ENCODE measurements around the gene CCS. TPM values are rescaled to one million over a fixed set of nuclear protein-coding genes. Genes with fewer than 3 reads are reported as not detected.
A peak's percentile ranks its signal among the peaks of the same experiment; 100 is the strongest.

CCS gene
- total and polyA plus RNA-seq, 9 of the 15 experiments (the other 6 are each of a cell fraction or from before 2014, with no cell fraction given) = 1.1 to 46.6 (median 26.8) TPM

DNA sequence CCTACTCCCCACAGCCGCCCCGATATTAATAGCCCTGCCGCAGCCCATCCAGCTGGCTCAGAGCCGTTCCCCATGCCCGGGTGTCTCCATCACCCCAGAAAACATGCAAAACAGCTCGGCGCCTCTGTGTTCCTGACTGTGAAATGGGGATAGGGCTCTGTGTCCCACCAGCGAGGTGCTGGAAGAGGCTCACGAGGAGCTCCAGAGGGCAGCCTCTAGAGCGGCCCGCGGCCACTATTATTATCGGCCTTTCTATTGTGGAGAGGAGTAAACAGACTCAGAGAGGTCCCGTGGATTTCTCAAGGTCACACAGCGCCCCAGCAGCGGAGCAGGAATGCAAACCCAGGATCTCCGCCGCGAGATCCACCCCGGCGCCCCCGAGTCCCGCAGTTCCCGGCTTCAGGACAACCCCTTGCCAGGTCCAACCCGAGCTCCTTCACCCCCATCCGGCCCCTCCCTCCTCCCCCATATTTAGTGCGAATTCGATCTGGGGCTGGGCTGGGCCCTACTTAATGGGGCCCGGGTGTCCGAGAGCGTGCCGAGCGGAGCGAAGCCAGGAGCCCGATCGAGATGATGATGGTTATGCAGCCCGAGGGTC is 46.5 kb upstream of the CCS start, which contains the start of gene ACTN3 (continued):
- TF ChIP-seq, protein P1, sequence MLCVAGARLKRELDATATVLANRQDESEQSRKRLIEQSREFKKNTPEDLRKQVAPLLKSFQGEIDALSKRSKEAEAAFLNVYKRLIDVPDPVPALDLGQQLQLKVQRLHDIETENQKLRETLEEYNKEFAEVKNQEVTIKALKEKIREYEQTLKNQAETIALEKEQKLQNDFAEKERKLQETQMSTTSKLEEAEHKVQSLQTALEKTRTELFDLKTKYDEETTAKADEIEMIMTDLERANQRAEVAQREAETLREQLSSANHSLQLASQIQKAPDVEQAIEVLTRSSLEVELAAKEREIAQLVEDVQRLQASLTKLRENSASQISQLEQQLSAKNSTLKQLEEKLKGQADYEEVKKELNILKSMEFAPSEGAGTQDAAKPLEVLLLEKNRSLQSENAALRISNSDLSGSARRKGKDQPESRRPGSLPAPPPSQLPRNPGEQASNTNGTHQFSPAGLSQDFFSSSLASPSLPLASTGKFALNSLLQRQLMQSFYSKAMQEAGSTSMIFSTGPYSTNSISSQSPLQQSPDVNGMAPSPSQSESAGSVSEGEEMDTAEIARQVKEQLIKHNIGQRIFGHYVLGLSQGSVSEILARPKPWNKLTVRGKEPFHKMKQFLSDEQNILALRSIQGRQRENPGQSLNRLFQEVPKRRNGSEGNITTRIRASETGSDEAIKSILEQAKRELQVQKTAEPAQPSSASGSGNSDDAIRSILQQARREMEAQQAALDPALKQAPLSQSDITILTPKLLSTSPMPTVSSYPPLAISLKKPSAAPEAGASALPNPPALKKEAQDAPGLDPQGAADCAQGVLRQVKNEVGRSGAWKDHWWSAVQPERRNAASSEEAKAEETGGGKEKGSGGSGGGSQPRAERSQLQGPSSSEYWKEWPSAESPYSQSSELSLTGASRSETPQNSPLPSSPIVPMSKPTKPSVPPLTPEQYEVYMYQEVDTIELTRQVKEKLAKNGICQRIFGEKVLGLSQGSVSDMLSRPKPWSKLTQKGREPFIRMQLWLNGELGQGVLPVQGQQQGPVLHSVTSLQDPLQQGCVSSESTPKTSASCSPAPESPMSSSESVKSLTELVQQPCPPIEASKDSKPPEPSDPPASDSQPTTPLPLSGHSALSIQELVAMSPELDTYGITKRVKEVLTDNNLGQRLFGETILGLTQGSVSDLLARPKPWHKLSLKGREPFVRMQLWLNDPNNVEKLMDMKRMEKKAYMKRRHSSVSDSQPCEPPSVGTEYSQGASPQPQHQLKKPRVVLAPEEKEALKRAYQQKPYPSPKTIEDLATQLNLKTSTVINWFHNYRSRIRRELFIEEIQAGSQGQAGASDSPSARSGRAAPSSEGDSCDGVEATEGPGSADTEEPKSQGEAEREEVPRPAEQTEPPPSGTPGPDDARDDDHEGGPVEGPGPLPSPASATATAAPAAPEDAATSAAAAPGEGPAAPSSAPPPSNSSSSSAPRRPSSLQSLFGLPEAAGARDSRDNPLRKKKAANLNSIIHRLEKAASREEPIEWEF (CRISPR knock-in tag; IDR thresholded peaks at IDR 0.05) = no peak
- TF ChIP-seq BRCA1 (IDR thresholded peaks at IDR 0.05) (no peak), BRCA1 (CRISPR knock-in tag; IDR thresholded peaks at IDR 0.05) (no peak), TCFL5 (CRISPR knock-in tag; conservative IDR thresholded peaks at IDR 0.05) (no peak), ETV1 (tag; conservative IDR thresholded peaks at IDR 0.05; ENCODE audit: low read depth) (no peak), CBFB (CRISPR knock-in tag; IDR thresholded peaks at IDR 0.05) (no peak), CHD1 (IDR thresholded peaks at IDR 0.05; ENCODE audit: low read length) (no peak), ZNF24 (IDR thresholded peaks at IDR 0.05) (0 out of 2 replicates have a peak, but pooled peaks have one; percentile 34), ZNF699 (CRISPR knock-in tag; IDR thresholded peaks at IDR 0.05; ENCODE audit: insufficient replicate concordance) (no peak), KAT7 (CRISPR knock-in tag; IDR thresholded peaks at IDR 0.05; ENCODE audit: borderline replicate concordance) (0 out of 2 replicates have a peak, but pooled peaks have one; percentile 16), SIN3A (IDR thresholded peaks at IDR 0.05; ENCODE audit: borderline replicate concordance in 2 of 2, control insufficient read depth in 1 of 2, low read depth in 2 of 2, low read length in 2 of 2) (no peak)
- TF ChIP-seq, protein P2, sequence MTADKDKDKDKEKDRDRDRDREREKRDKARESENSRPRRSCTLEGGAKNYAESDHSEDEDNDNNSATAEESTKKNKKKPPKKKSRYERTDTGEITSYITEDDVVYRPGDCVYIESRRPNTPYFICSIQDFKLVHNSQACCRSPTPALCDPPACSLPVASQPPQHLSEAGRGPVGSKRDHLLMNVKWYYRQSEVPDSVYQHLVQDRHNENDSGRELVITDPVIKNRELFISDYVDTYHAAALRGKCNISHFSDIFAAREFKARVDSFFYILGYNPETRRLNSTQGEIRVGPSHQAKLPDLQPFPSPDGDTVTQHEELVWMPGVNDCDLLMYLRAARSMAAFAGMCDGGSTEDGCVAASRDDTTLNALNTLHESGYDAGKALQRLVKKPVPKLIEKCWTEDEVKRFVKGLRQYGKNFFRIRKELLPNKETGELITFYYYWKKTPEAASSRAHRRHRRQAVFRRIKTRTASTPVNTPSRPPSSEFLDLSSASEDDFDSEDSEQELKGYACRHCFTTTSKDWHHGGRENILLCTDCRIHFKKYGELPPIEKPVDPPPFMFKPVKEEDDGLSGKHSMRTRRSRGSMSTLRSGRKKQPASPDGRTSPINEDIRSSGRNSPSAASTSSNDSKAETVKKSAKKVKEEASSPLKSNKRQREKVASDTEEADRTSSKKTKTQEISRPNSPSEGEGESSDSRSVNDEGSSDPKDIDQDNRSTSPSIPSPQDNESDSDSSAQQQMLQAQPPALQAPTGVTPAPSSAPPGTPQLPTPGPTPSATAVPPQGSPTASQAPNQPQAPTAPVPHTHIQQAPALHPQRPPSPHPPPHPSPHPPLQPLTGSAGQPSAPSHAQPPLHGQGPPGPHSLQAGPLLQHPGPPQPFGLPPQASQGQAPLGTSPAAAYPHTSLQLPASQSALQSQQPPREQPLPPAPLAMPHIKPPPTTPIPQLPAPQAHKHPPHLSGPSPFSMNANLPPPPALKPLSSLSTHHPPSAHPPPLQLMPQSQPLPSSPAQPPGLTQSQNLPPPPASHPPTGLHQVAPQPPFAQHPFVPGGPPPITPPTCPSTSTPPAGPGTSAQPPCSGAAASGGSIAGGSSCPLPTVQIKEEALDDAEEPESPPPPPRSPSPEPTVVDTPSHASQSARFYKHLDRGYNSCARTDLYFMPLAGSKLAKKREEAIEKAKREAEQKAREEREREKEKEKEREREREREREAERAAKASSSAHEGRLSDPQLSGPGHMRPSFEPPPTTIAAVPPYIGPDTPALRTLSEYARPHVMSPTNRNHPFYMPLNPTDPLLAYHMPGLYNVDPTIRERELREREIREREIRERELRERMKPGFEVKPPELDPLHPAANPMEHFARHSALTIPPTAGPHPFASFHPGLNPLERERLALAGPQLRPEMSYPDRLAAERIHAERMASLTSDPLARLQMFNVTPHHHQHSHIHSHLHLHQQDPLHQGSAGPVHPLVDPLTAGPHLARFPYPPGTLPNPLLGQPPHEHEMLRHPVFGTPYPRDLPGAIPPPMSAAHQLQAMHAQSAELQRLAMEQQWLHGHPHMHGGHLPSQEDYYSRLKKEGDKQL (CRISPR knock-in tag; IDR thresholded peaks at IDR 0.05; ENCODE audit: borderline replicate concordance) = no peak
- TF ChIP-seq, protein P3, sequence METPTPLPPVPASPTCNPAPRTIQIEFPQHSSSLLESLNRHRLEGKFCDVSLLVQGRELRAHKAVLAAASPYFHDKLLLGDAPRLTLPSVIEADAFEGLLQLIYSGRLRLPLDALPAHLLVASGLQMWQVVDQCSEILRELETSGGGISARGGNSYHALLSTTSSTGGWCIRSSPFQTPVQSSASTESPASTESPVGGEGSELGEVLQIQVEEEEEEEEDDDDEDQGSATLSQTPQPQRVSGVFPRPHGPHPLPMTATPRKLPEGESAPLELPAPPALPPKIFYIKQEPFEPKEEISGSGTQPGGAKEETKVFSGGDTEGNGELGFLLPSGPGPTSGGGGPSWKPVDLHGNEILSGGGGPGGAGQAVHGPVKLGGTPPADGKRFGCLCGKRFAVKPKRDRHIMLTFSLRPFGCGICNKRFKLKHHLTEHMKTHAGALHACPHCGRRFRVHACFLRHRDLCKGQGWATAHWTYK (CRISPR knock-in tag; IDR thresholded peaks at IDR 0.05) = no peak
